HCT116 (cell line): ENCODE data around the gene ST7. TPM values are rescaled to one million over a fixed set of nuclear protein-coding genes. Genes with fewer than 3 reads are reported as not detected.

Experiments
- ATAC-seq: fragments of 200-7000 bp; cut with Tn5 transposase; 2 replicates; pipeline ENCODE4 v1.9.1; 2020; ENCODE audit warnings: mild to moderate bottlenecking, moderate library complexity
- BruUV-seq: library from RNA; stranded (reverse); fragments of 400-500 nt; replicated peaks from 2 replicates; lab custom pipeline; 2021; lab: Mats Ljungman, UMichigan
- CTCF ChIA-PET: fragments of 300-600 bp; sonication (Branson Sonifier 250); formaldehyde crosslinking; loops from one replicate; lab custom pipeline; 2021; ENCODE audit warnings: antibody characterized with exemption; lab: Charles Lee
- POLR2A ChIA-PET: fragments of 300-600, 350-600 bp; sonication (Branson Sonifier 250); formaldehyde crosslinking; loops from one replicate; lab custom pipeline; 2021; ENCODE audit warnings: antibody characterized with exemption; lab: Charles Lee
- RAD21 ChIA-PET, 2 experiments: fragments of 300-600 bp; sonication (Branson Sonifier 250); formaldehyde crosslinking; loops; one replicate each; lab custom pipeline; 2023; ENCODE audit warnings: low total read pairs in 2 of 2; ENCODE audit not compliant: uncharacterized antibody in 2 of 2, unreplicated experiment in 2 of 2, low non-redundant PET in 1 of 2; lab: Charles Lee
- DNase-seq: peaks from one replicate; pipeline ENCODE4 v3.0.0-alpha.2; 2010; ENCODE audit warnings: low read depth, low spot score
- H2AFZ ChIP-seq: fragments of 200-600 bp; shearing (Covaris generic), sonication (generic); 2 replicates; pipeline ENCODE4 v1.6.1; 2017; ENCODE audit warnings: low read depth, mixed run types, mixed read lengths, antibody characterized with exemption, low read length; ENCODE audit not compliant: poor library complexity, severe bottlenecking
- H3K27ac ChIP-seq: 2 replicates; pipeline ENCODE4 v1.5.1; 2012; ENCODE audit warnings: low read depth, low read length
- H3K27me3 ChIP-seq: fragments of 200-600 bp; sonication (generic); 2 replicates; pipeline ENCODE4 v1.6.1; 2016; ENCODE audit warnings: mixed run types, low read length, mixed read lengths; ENCODE audit not compliant: insufficient read depth
- H3K36me3 ChIP-seq, 2 experiments: fragments of 200-500 bp in 1 of 2; fragments of 200-600 bp in 1 of 2; sonication (Bioruptor generic) in 1 of 2; sonication (generic) in 1 of 2; 2 replicates each; pipeline versions ENCODE4 v1.5.1 to v1.6.1; 2014 to 2016; ENCODE audit warnings: low read length in 2 of 2, inconsistent platforms in 1 of 2, mixed read lengths in 1 of 2, mixed run types in 1 of 2; ENCODE audit not compliant: insufficient read depth in 2 of 2, control insufficient read depth in 1 of 2
- H3K4me1 ChIP-seq, 2 experiments: fragments of 200-600 bp in 1 of 2; sonication (generic) in 1 of 2; 2 replicates each; pipeline versions ENCODE4 v1.5.1 to v1.6.1; 2012 to 2017; ENCODE audit warnings: low read length in 2 of 2, inconsistent platforms in 1 of 2, mild to moderate bottlenecking in 1 of 2, mixed read lengths in 1 of 2, mixed run types in 1 of 2, moderate library complexity in 1 of 2; ENCODE audit not compliant: insufficient read depth in 2 of 2, control insufficient read depth in 1 of 2
- H3K4me2 ChIP-seq: fragments of 200-600 bp; sonication (generic); 2 replicates; pipeline ENCODE4 v1.6.1; 2017; ENCODE audit warnings: mixed run types, low read length, mixed read lengths
- H3K4me3 ChIP-seq, 2 experiments: fragments of 200-600 bp in 1 of 2; sonication (generic) in 1 of 2; replicated peaks in 1 of 2; 2 replicates each; pipeline ENCODE4 v1.5.1; 2011 to 2016; ENCODE audit warnings: low read length in 2 of 2, control low read depth in 1 of 2, low read depth in 1 of 2, mild to moderate bottlenecking in 1 of 2, mixed read lengths in 1 of 2, mixed run types in 1 of 2
- H3K79me2 ChIP-seq: fragments of 200-600 bp; sonication (generic); 2 replicates; pipeline ENCODE4 v1.6.1; 2017; ENCODE audit warnings: mild to moderate bottlenecking, mixed run types, low read length, moderate library complexity, mixed read lengths; ENCODE audit not compliant: insufficient read depth
- H3K9ac ChIP-seq: fragments of 200-600 bp; sonication (generic); 2 replicates; pipeline ENCODE4 v1.6.1; 2016; ENCODE audit warnings: low read length, mixed read lengths
- H3K9me2 ChIP-seq: fragments of 200-600 bp; sonication (generic), shearing (Covaris generic); 2 replicates; pipeline ENCODE4 v1.6.1; 2017; ENCODE audit warnings: mixed run types, mild to moderate bottlenecking, moderate library complexity; ENCODE audit not compliant: insufficient read depth
- H3K9me3 ChIP-seq, 2 experiments: fragments of 200-500 bp in 1 of 2; fragments of 200-600 bp in 1 of 2; sonication (Bioruptor generic) in 1 of 2; sonication (generic) in 1 of 2; 2 replicates each; pipeline ENCODE4 v1.6.1; 2014 to 2017; ENCODE audit warnings: low read length in 2 of 2, mixed read lengths in 2 of 2, inconsistent platforms in 1 of 2, low read depth in 1 of 2, mild to moderate bottlenecking in 1 of 2, mixed run types in 1 of 2, moderate library complexity in 1 of 2; ENCODE audit not compliant: control insufficient read depth in 1 of 2, insufficient read depth in 1 of 2
- H4K20me1 ChIP-seq: fragments of 200-600 bp; sonication (generic), shearing (Covaris generic); 2 replicates; pipeline ENCODE4 v1.6.1; 2017; ENCODE audit warnings: mixed run types, mild to moderate bottlenecking, moderate library complexity; ENCODE audit not compliant: insufficient read depth
- CBX3 ChIP-seq: IDR thresholded peaks from 2 replicates; pipeline ENCODE4 v1.6.1; 2012; ENCODE audit warnings: low read depth
- EGR1 ChIP-seq: IDR thresholded peaks from 2 replicates; pipeline ENCODE4 v1.6.1; 2012; ENCODE audit warnings: low read depth
- ELF1 ChIP-seq: IDR thresholded peaks from 2 replicates; pipeline ENCODE4 v1.6.1; 2012; ENCODE audit warnings: low read depth, borderline replicate concordance
- EZH2phosphoT487 ChIP-seq: fragments of 200-600 bp; IDR thresholded peaks from 2 replicates; pipeline ENCODE4 v1.6.1; 2018; ENCODE audit warnings: antibody characterized with exemption, borderline replicate concordance
- FOSL1 ChIP-seq: IDR thresholded peaks from 2 replicates; pipeline ENCODE4 v1.6.1; 2012; ENCODE audit warnings: low read depth
- RAD21 ChIP-seq: IDR thresholded peaks from 2 replicates; pipeline ENCODE4 v1.6.1; 2012; ENCODE audit warnings: low read depth, mild to moderate bottlenecking
- SP1 ChIP-seq: IDR thresholded peaks from 2 replicates; pipeline ENCODE4 v1.6.1; 2012; ENCODE audit warnings: low read depth
- YY1 ChIP-seq: IDR thresholded peaks from 2 replicates; pipeline ENCODE4 v1.6.1; 2011; ENCODE audit warnings: low read length, low read depth, moderate library complexity, mild to moderate bottlenecking; ENCODE audit not compliant: insufficient replicate concordance; ENCODE audit errors: extremely low read depth
- intact Hi-C: fragments of 100-400 bp; cut with micrococcal nuclease; formaldehyde crosslinking; loops from 2 replicates; pipeline ENCODE4 v1.10.0; 2022
- total RNA-seq: library from RNA; stranded (reverse); gene quantifications from one replicate; pipeline ENCODE4 v1.2.1, GENCODE V29; 2021; ENCODE audit not compliant: unreplicated experiment
- TF ChIP-seq, protein P1 (sequence below): IDR thresholded peaks from 2 replicates; pipeline ENCODE4 v1.6.1; 2012

Gene ST7
- total RNA-seq, 1 experiment from 2014 or later = 12.6 TPM

- Histone ChIP-seq H2AFZ (no peak overlapping the region), H3K79me2 (no peaks in the 10 kb centered on the region), H3K4me3 (no peak overlapping the region), H4K20me1 (no peaks in the 10 kb centered on the region), H3K9ac (no peak overlapping the region), H3K4me2 (no peak overlapping the region), H3K9me3 (no peaks in the 10 kb centered on the region), H3K27me3 (no peaks in the 10 kb centered on the region), H3K9me2 (no peaks in the 10 kb centered on the region), H3K27ac (no peak overlapping the region), H3K36me3 (no peaks in the 10 kb centered on the region), H3K4me1 (no peaks in the 10 kb centered on the region)
- ChIA-PET POLR2A (no interaction called here), CTCF (no interaction called here), RAD21 (no interaction called here)
- TF ChIP-seq ELF1 = no peak
- TF ChIP-seq, protein P1, sequence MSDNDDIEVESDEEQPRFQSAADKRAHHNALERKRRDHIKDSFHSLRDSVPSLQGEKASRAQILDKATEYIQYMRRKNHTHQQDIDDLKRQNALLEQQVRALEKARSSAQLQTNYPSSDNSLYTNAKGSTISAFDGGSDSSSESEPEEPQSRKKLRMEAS = no peak
- ATAC-seq (no peak), DNase-seq (no peak)
- intact Hi-C loops = no loop called here
- no TSS peak for BruUV-seq
Observed at GRCh38 chr7:117184367-117184766, 231.1 kb downstream of the ST7 start.

DNA sequence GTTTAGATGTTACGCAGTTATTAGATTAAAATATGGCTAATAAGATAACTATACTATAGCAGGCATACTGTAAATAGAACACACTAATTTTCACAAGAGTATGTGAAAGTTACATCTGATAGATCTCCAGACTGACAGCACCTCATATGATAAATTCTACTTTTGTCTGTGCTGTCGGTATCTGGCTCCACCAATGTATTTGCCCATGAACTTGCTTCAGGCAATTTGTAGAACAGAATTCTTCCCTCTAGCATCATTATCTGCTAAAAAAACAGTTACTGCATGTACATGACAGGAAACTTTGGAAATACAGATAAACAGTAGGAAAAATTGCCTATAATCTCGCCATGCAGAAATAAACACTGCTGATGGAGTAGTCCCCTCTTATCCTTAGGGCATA is 231.8 kb downstream of the ST7 start:
- ChIA-PET POLR2A (no interaction called here), CTCF (no interaction called here), RAD21 (no interaction called here)
- Histone ChIP-seq H3K9me2 (no peaks in the 10 kb centered on the region), H3K36me3 (no peaks in the 10 kb centered on the region), H3K9me3 (no peaks in the 10 kb centered on the region), H3K4me3 (no peak overlapping the region), H3K27me3 (no peaks in the 10 kb centered on the region), H3K9ac (no peak overlapping the region), H4K20me1 (no peaks in the 10 kb centered on the region), H3K79me2 (no peaks in the 10 kb centered on the region), H3K27ac (no peak overlapping the region), H3K4me2 (no peak overlapping the region), H2AFZ (no peak overlapping the region), H3K4me1 (no peaks in the 10 kb centered on the region)
- DNase-seq (no peak), ATAC-seq (no peak)
- intact Hi-C loops = no loop called here
- BruUV-seq = no TSS peak
- TF ChIP-seq EGR1 (no peak), EZH2phosphoT487 (no peak), YY1 (no peak), FOSL1 (no peak), RAD21 (no peak), ELF1 (no peak), CBX3 (no peak), SP1 (no peak)
